PC-3 (cell line): ENCODE data around the gene SNTB2.

Experiments
- CTCF ChIP-seq: fragments of 300-600 bp; sonication (generic); conservative IDR thresholded peaks from 2 replicates; pipeline ENCODE4 v1.5.1; 2017; ENCODE audit warnings: antibody characterized with exemption, low read depth, mild to moderate bottlenecking, low read length
- EZH2phosphoT487 ChIP-seq: fragments of 300-600 bp; sonication (generic); IDR thresholded peaks from 2 replicates; pipeline ENCODE4 v1.6.1; 2018; ENCODE audit warnings: mild to moderate bottlenecking, antibody characterized with exemption, low read length, borderline replicate concordance

- no peak for TF ChIP-seq CTCF
- no peak for TF ChIP-seq EZH2phosphoT487
These were observed 79.5 kb downstream of the SNTB2 start for GRCh38 chr16:69266334-69267063.
